GM21825 (cell line): ENCODE results near the gene TMEM117.

Experiments
- ATAC-seq: cut with Tn5 transposase; IDR thresholded peaks from one replicate; pipeline ENCODE4 v1.9.1; 2021; ENCODE audit warnings: mild to moderate bottlenecking, moderate library complexity; ENCODE audit not compliant: unreplicated experiment

The TMEM117 gene

GRCh38 chr12:43951286-43951685, 115.4 kb downstream of the TMEM117 start:
- no peak for ATAC-seq

GRCh38 chr12:43957732-43958372, 122.0 kb downstream of the TMEM117 start:
- ATAC-seq: peak; percentile 97

- no peak for ATAC-seq
Measured at GRCh38 chr12:43964033-43964432, 128.2 kb downstream of the TMEM117 start.

GRCh38 chr12:43964961-43965360, 129.1 kb downstream of the TMEM117 start:
- no peak for ATAC-seq

GRCh38 chr12:43965899-43966298, 130.0 kb downstream of the TMEM117 start:
- no peak for ATAC-seq

GRCh38 chr12:43968736-43969135, 132.9 kb downstream of the TMEM117 start:
- ATAC-seq: no peak

- no peak for ATAC-seq
Measured at GRCh38 chr12:43969882-43970281, 134.0 kb downstream of the TMEM117 start.

GRCh38 chr12:43973385-43973784, 137.5 kb downstream of the TMEM117 start:
- ATAC-seq: no peak

- ATAC-seq: no peak
Measured at GRCh38 chr12:43973993-43974392, 138.1 kb downstream of the TMEM117 start.

- ATAC-seq: no peak
Measured at GRCh38 chr12:43976027-43976426, 140.1 kb downstream of the TMEM117 start.

GRCh38 chr12:43978556-43978955, 142.7 kb downstream of the TMEM117 start:
- no peak for ATAC-seq

- ATAC-seq: no peak
Measured at GRCh38 chr12:43979450-43979849, 143.6 kb downstream of the TMEM117 start.

- ATAC-seq: no peak
Measured at GRCh38 chr12:43980627-43981191, 144.8 kb downstream of the TMEM117 start.

- ATAC-seq: no peak
Measured at GRCh38 chr12:43981726-43982125, 145.8 kb downstream of the TMEM117 start.

GRCh38 chr12:43982544-43982943, 146.7 kb downstream of the TMEM117 start:
- ATAC-seq: no peak

GRCh38 chr12:43988838-43989560, 153.1 kb downstream of the TMEM117 start:
- ATAC-seq: peak; percentile 95

- ATAC-seq: no peak
Measured at GRCh38 chr12:43992856-43993255, 157.0 kb downstream of the TMEM117 start.

- ATAC-seq: peak; percentile 97
Measured at GRCh38 chr12:44000309-44000952, 164.6 kb downstream of the TMEM117 start.

- no peak for ATAC-seq
Measured at GRCh38 chr12:44002607-44003006, 166.7 kb downstream of the TMEM117 start.

GRCh38 chr12:44003721-44004120, 167.8 kb downstream of the TMEM117 start:
- no peak for ATAC-seq

GRCh38 chr12:44015333-44015941, 179.6 kb downstream of the TMEM117 start:
- ATAC-seq: peak; percentile 67
